ENCODE measurements around the gene NLGN4Y. TPM values are rescaled to one million over a fixed set of nuclear protein-coding genes. Genes with fewer than 3 reads are reported as not detected.

NLGN4Y gene
- total and polyA plus RNA-seq, 2 experiments from 2014 or later: 10.9 to 73.6 TPM

DNA sequence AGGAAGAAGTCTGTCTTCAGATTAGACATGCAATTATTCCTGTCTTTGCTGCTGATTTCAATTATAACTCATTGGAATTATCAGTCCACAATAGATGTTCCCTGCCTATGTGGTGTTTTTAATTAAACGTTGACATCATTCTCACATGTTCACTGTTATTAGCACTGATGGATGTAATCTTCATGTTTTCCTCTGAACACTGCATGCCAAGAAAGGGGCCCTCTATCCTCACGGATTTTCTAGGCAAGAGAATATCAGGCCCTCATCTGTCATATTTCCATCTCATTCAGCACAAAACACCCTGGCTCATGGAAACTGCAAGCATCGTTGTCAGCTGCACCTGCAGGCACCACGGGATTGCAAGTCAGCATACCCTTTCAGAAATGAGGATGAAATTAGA, 224.0 kb downstream of the NLGN4Y start:
- no peaks in the 10 kb centered on the region; the same call in 2 of the 3 replicates for H3K9me3 Mint-ChIP-seq
- H3K4me1 ChIP-seq (ENCODE audit: insufficient read depth): no peaks in the 10 kb centered on the region
- no peak overlapping the region for H3K27ac ChIP-seq (ENCODE audit: low read depth)
- no peak overlapping the region for H2AFZ ChIP-seq
- no peak overlapping the region for H3K4me3 Mint-ChIP-seq
- no peaks in the 10 kb centered on the region for H4K20me1 ChIP-seq (replicated peaks; ENCODE audit: insufficient read depth)
- peaks cover 7% of the 10 kb centered on the region; the same call in 2 of the 3 replicates for H3K36me3 Mint-ChIP-seq (ENCODE audit: low read depth)
- H3K9me2 ChIP-seq (ENCODE audit: insufficient read depth): no peaks in the 10 kb centered on the region
- DNase-seq (ENCODE audit: low spot score): no peak
- TF ChIP-seq, protein P1, sequence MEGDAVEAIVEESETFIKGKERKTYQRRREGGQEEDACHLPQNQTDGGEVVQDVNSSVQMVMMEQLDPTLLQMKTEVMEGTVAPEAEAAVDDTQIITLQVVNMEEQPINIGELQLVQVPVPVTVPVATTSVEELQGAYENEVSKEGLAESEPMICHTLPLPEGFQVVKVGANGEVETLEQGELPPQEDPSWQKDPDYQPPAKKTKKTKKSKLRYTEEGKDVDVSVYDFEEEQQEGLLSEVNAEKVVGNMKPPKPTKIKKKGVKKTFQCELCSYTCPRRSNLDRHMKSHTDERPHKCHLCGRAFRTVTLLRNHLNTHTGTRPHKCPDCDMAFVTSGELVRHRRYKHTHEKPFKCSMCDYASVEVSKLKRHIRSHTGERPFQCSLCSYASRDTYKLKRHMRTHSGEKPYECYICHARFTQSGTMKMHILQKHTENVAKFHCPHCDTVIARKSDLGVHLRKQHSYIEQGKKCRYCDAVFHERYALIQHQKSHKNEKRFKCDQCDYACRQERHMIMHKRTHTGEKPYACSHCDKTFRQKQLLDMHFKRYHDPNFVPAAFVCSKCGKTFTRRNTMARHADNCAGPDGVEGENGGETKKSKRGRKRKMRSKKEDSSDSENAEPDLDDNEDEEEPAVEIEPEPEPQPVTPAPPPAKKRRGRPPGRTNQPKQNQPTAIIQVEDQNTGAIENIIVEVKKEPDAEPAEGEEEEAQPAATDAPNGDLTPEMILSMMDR (conservative IDR thresholded peaks at IDR 0.05; ENCODE audit: low read depth in 2 of 2): no peak
- TF ChIP-seq JUNB (IDR thresholded peaks at IDR 0.05; ENCODE audit: unreplicated experiment): no peak
- no peak for TF ChIP-seq ZNF114 (CRISPR knock-in tag; IDR thresholded peaks at IDR 0.05)
- no peak for TF ChIP-seq STAT1 (IDR thresholded peaks at IDR 0.05; ENCODE audit: unreplicated experiment)
- TF ChIP-seq EZH2phosphoT487 (IDR thresholded peaks at IDR 0.05; ENCODE audit: unreplicated experiment): no peak
- no peak for TF ChIP-seq POLR2AphosphoS5 (IDR thresholded peaks at IDR 0.05; ENCODE audit: low read depth)
- no peak for TF ChIP-seq NANOG (IDR thresholded peaks at IDR 0.05; ENCODE audit: borderline replicate concordance)
- no peak for TF ChIP-seq ZNF331 (CRISPR knock-in tag; IDR thresholded peaks at IDR 0.05; ENCODE audit: low read depth)
- TF ChIP-seq CREB1 (CRISPR knock-in tag; IDR thresholded peaks at IDR 0.05; ENCODE audit: low read depth): no peak
- TF ChIP-seq, protein P2, sequence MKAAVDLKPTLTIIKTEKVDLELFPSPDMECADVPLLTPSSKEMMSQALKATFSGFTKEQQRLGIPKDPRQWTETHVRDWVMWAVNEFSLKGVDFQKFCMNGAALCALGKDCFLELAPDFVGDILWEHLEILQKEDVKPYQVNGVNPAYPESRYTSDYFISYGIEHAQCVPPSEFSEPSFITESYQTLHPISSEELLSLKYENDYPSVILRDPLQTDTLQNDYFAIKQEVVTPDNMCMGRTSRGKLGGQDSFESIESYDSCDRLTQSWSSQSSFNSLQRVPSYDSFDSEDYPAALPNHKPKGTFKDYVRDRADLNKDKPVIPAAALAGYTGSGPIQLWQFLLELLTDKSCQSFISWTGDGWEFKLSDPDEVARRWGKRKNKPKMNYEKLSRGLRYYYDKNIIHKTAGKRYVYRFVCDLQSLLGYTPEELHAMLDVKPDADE (IDR thresholded peaks at IDR 0.05): no peak
- no peak for TF ChIP-seq EZH2 (IDR thresholded peaks at IDR 0.05; ENCODE audit: low read depth, unreplicated experiment)
- TF ChIP-seq, protein P3, sequence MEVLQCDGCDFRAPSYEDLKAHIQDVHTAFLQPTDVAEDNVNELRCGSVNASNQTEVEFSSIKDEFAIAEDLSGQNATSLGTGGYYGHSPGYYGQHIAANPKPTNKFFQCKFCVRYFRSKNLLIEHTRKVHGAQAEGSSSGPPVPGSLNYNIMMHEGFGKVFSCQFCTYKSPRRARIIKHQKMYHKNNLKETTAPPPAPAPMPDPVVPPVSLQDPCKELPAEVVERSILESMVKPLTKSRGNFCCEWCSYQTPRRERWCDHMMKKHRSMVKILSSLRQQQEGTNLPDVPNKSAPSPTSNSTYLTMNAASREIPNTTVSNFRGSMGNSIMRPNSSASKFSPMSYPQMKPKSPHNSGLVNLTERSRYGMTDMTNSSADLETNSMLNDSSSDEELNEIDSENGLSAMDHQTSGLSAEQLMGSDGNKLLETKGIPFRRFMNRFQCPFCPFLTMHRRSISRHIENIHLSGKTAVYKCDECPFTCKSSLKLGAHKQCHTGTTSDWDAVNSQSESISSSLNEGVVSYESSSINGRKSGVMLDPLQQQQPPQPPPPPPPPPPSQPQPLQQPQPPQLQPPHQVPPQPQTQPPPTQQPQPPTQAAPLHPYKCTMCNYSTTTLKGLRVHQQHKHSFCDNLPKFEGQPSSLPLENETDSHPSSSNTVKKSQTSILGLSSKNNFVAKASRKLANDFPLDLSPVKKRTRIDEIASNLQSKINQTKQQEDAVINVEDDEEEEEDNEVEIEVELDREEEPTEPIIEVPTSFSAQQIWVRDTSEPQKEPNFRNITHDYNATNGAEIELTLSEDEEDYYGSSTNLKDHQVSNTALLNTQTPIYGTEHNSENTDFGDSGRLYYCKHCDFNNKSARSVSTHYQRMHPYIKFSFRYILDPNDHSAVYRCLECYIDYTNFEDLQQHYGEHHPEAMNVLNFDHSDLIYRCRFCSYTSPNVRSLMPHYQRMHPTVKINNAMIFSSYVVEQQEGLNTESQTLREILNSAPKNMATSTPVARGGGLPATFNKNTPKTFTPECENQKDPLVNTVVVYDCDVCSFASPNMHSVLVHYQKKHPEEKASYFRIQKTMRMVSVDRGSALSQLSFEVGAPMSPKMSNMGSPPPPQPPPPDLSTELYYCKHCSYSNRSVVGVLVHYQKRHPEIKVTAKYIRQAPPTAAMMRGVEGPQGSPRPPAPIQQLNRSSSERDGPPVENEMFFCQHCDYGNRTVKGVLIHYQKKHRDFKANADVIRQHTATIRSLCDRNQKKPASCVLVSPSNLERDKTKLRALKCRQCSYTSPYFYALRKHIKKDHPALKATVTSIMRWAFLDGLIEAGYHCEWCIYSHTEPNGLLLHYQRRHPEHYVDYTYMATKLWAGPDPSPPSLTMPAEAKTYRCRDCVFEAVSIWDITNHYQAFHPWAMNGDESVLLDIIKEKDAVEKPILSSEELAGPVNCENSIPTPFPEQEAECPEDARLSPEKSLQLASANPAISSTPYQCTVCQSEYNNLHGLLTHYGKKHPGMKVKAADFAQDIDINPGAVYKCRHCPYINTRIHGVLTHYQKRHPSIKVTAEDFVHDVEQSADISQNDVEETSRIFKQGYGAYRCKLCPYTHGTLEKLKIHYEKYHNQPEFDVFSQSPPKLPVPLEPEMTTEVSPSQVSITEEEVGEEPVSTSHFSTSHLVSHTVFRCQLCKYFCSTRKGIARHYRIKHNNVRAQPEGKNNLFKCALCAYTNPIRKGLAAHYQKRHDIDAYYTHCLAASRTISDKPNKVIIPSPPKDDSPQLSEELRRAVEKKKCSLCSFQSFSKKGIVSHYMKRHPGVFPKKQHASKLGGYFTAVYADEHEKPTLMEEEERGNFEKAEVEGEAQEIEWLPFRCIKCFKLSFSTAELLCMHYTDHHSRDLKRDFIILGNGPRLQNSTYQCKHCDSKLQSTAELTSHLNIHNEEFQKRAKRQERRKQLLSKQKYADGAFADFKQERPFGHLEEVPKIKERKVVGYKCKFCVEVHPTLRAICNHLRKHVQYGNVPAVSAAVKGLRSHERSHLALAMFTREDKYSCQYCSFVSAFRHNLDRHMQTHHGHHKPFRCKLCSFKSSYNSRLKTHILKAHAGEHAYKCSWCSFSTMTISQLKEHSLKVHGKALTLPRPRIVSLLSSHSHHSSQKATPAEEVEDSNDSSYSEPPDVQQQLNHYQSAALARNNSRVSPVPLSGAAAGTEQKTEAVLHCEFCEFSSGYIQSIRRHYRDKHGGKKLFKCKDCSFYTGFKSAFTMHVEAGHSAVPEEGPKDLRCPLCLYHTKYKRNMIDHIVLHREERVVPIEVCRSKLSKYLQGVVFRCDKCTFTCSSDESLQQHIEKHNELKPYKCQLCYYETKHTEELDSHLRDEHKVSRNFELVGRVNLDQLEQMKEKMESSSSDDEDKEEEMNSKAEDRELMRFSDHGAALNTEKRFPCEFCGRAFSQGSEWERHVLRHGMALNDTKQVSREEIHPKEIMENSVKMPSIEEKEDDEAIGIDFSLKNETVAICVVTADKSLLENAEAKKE (CRISPR knock-in tag; IDR thresholded peaks at IDR 0.05): no peak
- TF ChIP-seq, protein P4, sequence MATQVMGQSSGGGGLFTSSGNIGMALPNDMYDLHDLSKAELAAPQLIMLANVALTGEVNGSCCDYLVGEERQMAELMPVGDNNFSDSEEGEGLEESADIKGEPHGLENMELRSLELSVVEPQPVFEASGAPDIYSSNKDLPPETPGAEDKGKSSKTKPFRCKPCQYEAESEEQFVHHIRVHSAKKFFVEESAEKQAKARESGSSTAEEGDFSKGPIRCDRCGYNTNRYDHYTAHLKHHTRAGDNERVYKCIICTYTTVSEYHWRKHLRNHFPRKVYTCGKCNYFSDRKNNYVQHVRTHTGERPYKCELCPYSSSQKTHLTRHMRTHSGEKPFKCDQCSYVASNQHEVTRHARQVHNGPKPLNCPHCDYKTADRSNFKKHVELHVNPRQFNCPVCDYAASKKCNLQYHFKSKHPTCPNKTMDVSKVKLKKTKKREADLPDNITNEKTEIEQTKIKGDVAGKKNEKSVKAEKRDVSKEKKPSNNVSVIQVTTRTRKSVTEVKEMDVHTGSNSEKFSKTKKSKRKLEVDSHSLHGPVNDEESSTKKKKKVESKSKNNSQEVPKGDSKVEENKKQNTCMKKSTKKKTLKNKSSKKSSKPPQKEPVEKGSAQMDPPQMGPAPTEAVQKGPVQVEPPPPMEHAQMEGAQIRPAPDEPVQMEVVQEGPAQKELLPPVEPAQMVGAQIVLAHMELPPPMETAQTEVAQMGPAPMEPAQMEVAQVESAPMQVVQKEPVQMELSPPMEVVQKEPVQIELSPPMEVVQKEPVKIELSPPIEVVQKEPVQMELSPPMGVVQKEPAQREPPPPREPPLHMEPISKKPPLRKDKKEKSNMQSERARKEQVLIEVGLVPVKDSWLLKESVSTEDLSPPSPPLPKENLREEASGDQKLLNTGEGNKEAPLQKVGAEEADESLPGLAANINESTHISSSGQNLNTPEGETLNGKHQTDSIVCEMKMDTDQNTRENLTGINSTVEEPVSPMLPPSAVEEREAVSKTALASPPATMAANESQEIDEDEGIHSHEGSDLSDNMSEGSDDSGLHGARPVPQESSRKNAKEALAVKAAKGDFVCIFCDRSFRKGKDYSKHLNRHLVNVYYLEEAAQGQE (IDR thresholded peaks at IDR 0.05; ENCODE audit: unreplicated experiment): no peak
- no peaks in the 10 kb centered on the region for H3K27me3 Mint-ChIP-seq (ENCODE audit: insufficient read depth, low read depth, poor library complexity)
- no peaks in the 10 kb centered on the region for H3K79me2 ChIP-seq (replicated peaks; ENCODE audit: insufficient read depth)
- H3K4me2 ChIP-seq: no peak overlapping the region
- ATAC-seq: no peak
- H3K4me3 ChIP-seq: no peak overlapping the region
- H3K27me3 ChIP-seq (ENCODE audit: insufficient read depth): no peaks in the 10 kb centered on the region
- H3K36me3 ChIP-seq (ENCODE audit: insufficient read depth): no peaks in the 10 kb centered on the region
- H3K27ac Mint-ChIP-seq: no peak overlapping the region
- H3F3A ChIP-seq (replicated peaks; ENCODE audit: low read depth): no peaks in the 10 kb centered on the region
- H3K4me1 Mint-ChIP-seq: peaks cover 17% of the 10 kb centered on the region; the same call in 2 of the 3 replicates
